Skin epidermis (tissue), 12 donors: Measurements from ENCODE around the gene RNF26.
A peak's percentile ranks its signal among the peaks of the same experiment; 100 is the strongest.

ENCODE experiments used
- H3K27ac ChIP-seq, 21 experiments: fragments of 200-600 bp; sonication (generic) in 11 of 21; one replicate each; pipeline ENCODE4 v1.5.0; 2020; ENCODE audit warnings: mild to moderate bottlenecking in 3 of 21, inconsistent platforms in 2 of 21, moderate library complexity in 2 of 21
- H3K4me3 ChIP-seq, 7 experiments: fragments of 200-600 bp; sonication (generic) in 2 of 7; one replicate each; pipeline ENCODE4 v1.5.0; 2020; ENCODE audit warnings: inconsistent platforms in 2 of 7, mild to moderate bottlenecking in 2 of 7, moderate library complexity in 1 of 7

The RNF26 gene

DNA sequence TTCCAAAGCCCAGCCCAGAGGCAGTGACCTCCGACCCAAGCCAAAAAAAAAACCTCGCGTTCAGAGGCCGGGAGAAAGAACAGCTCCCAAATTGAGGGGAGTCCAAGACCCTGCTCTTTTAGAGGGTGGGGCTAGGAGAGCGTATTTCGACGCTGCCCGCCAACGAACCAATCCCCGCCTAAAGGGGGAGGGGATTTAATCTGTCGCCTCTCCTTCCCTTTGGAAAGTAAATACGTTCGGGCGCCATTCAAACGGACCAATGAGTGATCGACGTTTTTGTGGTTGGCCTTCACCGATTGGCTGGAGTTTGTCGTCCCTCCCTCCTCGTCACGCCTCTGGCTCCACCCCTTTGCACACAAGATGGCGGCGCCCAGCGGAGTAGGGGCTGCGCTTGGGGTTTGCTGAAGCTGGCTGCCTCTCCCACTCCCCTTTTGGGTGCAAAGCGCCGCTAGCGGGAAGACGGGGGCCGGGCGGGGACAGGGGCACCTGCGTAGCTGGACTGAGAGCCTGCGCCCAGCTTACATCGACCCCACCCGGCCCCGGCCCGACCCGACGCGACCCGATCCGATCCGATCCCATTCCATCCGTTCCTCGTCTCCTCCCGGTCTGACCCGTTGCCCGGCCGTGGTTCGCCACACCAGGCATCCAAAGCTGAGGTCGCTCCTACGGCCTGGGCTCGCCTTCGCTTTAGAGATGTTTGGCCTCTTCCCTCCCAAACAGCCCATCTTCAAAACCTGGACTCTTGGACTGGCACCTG lies at the start of gene RNF26:
RNF26 (plus strand) TSS at position 354 of the 757 bp plus-strand sequence. CDS start 596 bp downstream, outside the sequence.
- Histone ChIP-seq H3K4me3 (peak within 1 kb of the TSS; percentile 81 to 99 (median 94)), H3K27ac (peak within 1 kb of the TSS; percentile 3 to 92 (median 85))

DNA sequence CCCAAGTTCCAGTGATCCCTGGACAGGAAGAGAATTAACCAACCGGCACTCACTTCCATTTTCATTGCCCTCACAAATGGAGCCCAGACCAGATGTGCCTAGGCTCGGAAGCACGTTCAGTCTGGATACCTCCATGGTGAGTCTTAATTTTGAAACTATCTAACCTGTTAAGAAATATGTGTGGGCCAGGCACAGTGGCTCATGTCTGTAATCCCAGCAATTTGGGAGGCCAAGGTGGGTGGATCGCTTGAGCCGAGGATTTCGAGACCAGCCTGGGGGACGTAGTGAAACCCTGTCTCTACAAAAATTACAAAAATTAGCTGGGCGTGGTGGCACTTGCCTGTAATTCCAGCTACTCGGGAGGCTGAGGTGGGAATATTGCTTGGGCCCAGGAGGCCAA lies 48.9 kb upstream of the RNF26 start:
- Histone ChIP-seq H3K27ac (no peak overlapping the region), H3K4me3 (no peak overlapping the region)

DNA sequence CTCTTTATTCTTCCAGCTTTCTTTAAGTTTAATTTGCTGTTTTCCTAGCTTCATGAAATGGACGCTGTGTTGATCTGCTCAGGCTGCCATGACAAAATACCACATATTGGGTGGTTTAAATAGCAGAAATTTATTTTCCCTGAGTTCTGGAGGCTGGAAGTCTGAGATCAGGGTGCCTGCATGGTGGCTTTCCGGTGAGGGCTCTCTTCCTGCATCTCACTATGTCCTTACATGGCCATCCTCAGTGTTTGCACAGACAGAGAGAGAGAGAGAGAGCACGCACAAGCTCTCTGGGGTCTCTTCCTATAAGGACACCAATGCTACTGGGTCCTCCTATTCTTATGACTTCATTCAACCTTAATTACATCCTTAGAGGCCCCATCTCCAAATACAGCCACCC lies 46.1 kb upstream of the RNF26 start:
- H3K4me3 ChIP-seq, result no peak overlapping the region
- no peak overlapping the region for H3K27ac ChIP-seq

DNA sequence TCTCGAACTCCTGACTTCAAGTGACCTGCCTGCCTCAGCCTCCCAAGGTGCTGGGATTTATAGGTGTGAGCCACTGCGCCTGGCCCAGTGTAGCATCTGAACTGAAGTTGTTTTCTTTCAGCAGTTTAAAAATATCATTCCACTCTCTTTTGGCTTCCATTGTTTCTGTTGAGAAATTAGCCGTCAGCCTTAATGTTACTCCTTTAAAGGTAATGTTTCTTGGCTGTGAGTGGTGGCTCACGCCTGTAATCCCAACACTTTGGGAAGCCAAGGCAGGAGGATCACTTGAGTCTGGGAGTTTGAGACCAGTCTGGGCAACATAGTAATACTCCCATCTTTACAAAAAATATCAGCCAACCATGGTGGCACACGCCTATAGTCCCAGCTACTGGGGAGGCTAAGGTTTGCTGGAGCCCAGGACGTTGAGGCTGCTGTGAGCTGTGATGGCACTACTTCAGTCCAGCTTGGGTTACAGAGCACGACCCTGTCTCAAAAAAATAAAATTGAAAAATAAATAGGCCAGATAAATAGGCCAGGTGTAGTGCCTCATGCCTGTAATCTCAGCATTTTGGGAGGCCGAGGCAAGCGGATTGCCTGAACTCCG lies 43.3 kb upstream of the RNF26 start:
- Histone ChIP-seq H3K27ac (no peak overlapping the region), H3K4me3 (no peak overlapping the region)

DNA sequence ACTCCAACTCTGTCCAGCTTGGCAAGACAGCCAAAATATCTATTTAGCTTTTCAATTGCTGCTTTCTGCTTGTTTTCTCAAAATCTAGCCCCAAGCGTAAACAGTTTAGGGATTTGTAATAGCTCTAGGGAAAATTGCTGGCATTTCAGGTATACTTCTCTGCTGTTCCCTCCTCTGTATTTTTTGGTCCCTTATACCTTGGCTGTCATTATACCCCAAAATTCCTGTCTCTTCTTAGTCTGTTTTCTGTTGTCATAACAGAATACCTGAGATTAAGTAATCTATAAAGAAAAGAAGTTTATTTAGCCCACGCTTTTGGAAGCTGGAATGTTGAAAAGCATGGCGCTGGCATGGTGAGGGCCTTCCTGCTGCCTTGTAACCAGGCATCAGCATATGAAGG lies 40.9 kb upstream of the RNF26 start:
- H3K27ac ChIP-seq, result no peak overlapping the region
- no peak overlapping the region for H3K4me3 ChIP-seq

DNA sequence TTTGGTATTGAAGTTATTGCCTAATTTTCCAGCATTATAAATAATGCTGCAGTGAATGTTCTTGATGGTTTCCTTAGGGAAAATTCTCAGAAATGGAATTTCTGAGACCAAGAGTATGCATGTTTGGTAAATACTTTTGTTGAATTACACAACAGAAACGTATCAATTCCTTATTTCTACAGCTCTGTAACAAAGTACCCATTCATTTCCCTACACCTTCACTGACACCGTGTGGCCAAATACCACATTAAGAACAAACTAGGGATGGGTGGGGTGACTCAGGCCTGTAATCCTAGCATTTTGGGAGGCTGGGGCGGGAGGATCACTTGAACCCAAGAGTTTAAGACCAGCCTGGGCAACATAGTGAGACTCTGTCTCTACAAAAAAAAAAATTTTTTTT lies 39.1 kb upstream of the RNF26 start:
- no peak overlapping the region for H3K27ac ChIP-seq
- no peak overlapping the region for H3K4me3 ChIP-seq

DNA sequence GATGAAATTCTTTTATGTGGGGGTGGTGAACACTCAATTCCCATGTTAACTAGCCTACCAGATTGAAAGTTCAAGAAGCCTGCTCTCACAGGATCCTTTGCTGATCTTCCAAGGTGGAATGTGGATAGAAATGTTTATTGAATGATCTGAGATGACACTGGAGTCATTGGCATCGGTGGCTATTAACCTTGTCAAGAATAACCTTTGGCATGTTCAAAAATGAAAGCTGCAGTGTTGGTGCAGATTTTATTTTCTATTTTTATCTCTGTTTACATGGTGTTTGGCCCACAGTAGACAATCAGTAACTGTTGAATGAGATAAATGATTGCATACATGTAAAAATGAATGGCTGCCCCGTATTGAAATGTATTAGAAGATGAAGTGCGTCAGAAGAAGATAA lies 36.4 kb upstream of the RNF26 start:
- no peak overlapping the region for H3K4me3 ChIP-seq
- H3K27ac ChIP-seq, result peak overlapping the region in 1 of 21 experiments; percentile 1

DNA sequence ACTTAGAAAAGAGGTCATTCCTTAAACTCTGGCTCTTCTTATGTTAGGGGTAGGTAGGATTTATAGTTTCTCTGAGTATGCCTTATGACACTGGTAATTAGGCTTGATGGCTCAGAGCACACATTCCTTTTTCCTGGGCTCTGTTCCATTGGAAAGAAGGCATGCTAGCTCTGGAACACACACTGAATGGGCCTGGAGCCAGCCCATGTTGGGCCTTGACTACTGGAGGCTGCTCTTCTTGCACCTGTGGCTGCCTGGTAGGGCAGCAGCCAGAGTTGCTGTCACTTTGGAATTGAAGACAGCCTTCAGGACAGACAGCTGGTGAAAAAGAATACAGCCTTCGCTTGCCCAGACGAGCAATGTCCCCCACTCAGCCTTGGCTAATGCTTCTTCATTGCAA lies 35.6 kb upstream of the RNF26 start:
- Histone ChIP-seq H3K4me3 (no peak overlapping the region), H3K27ac (no peak overlapping the region)

DNA sequence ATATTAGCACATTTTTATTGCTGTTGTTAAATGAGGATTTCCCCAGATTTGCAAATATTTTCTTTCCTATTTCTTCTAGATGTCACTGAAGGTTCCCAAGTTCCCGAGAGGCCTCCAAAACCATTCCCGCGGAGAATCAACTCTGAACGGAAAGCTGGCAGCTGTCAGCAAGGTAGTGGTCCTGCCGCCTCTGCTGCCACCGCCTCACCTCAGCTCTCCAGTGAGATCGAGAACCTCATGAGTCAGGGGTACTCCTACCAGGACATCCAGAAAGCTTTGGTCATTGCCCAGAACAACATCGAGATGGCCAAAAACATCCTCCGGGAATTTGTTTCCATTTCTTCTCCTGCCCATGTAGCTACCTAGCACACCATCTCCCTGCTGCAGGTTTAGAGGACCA lies 34.9 kb upstream of the RNF26 start:
- H3K27ac ChIP-seq, result no peak overlapping the region

DNA sequence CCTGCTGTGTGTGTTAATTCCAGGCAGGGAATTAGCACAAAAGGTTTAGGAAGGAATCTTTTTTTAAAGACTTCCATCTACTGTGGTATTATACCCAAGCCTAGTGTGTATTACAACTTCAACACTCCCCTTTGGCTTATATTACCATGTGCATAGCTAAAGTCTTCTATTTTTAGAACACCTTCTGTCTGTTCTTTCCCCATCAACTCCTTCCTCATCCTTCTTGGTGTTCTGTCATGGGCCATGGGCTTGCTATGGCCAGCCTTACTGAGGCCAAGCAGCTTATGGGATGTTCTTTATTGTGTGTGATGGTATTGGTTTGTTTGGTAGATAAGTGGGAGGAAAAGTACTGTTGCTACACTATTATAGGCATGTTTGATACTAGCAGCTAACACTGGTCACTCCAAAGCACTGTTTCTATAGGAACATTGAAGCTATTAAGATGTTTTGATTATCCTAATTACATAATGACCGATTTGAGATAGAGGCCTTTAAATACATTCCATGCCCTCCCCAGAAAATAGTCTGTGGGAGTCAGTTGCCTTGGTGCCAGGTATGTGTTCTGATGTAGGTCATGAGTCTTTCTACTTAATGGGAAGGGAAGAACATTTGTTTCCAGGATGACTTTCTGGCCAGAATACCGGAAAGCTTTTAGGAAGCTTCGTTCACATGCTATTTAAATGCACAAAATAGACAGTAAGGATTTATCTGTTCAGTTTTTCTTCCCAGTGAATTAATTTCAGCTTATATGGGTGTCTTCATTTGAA lies 33.9 kb upstream of the RNF26 start:
- H3K27ac ChIP-seq, result no peak overlapping the region
- H3K4me3 ChIP-seq, result no peak overlapping the region

More for the DNA sequence above, 34.9 kb upstream of the RNF26 start:
- no peak overlapping the region for H3K4me3 ChIP-seq

DNA sequence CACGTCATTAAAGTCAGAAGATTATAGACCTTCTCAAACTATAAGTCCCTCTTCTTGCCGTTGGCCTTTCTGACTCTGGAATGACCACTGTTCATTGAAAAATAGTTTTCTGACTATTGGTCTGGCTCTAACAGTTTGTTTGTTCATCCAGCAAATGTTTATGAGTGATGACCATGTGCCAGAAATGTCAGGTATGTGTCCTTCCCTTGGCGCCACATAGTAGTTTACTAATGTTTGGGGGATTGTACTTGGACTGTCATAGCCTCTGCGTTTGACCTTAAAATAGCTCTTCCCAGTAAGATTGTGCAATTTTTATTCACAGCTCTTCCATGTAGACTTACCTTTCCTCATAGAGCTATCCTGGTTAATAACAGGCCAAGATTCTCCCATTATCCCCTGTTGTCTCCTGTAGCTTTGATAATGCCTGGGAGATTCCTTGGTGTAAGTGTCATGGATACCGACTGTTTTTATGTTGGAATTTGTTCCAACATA lies 31.1 kb upstream of the RNF26 start:
- H3K4me3 ChIP-seq, result no peak overlapping the region
- H3K27ac ChIP-seq, result no peak overlapping the region

DNA sequence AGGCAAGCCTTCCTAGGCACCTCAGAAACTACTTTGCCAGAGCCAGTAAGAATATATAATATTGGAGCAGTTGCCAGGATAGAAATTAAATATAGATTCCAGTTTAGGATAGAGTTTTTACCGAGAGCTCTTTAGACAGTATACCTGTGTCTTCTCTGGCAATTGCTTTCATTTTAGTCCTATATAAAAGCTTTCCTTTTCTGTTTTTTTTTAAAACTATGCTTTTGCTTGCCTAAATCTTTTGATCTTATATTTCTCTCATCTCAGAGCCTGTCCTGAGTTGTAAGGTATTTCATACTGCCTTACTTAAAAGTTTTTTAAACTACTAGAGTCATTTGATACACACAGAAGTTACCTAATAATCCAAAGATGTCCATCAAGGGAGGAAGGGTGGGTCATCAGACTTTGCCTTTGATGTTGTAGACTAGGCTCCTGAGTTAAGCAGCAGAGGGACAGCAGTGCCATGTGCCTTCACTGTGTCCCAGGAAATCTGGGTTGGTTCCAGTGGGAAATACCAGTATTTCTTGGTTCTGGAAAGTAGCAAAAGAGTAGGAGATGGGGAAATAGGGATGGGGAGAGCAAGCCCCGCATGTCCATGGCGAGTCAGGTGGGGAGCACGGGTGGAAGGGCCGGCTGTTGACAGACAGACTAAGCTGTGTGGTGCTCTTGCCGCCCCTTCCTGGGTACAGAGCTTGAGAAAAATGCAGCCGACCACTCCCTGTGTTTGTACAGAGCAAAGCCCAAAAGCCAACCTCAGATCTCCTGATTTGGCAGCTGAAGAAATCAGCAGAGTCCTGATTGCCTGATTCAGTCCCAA lies 28.6 kb upstream of the RNF26 start:
- no peak overlapping the region for H3K4me3 ChIP-seq
- H3K27ac ChIP-seq, result peak overlapping the region in 3 of 21 experiments; percentile 20 to 47 (median 34)

DNA sequence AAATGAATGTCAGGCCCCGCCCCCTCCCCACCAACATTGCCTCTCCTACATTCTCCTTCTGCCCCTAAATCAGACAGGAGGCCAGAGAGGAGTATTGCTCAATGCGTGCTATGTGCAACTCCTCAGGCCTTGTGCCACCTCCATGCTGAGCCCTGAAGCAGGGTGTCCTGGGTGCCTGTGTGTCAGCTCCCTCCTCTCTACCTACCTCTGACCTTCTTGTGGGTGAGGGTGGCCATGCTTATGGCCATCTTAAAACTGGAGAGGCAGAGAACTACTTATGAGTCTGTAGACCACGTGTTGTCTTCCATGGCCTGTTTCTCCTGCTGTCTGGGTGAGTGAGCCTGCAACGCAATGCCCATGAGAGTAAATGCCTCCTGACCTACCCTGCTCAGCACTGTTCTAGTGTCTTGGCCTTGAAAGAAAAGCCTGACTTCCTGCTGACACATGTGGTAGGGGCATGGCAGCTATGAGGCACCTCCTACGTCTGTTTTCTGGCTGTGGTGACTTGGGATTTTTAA lies 27.9 kb upstream of the RNF26 start:
- Histone ChIP-seq H3K27ac (peak overlapping the region in 3 of 21 experiments; percentile 20 to 47 (median 34)), H3K4me3 (no peak overlapping the region)

DNA sequence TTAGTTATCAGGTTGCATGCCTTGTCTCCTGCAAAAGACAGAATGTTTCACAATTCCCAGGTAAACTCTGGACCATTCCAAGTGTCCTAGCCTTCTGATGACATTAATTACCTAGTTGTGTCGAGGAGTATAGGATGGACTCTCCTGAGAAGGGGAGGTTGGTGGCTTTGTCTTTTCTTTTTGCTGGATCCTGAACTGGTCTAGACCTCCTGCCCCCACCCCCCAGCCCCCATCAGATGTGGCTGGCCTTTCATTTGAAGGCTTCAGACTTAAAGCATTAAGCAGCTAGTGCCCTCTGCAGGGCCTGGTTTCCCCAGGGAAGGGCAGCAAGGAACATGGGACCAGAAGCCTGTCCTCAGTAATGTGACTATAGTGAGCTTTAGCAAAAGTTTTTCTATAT lies 27.1 kb upstream of the RNF26 start:
- Histone ChIP-seq H3K4me3 (no peak overlapping the region), H3K27ac (peak overlapping the region in 4 of 21 experiments; percentile 12 to 39 (median 16))

DNA sequence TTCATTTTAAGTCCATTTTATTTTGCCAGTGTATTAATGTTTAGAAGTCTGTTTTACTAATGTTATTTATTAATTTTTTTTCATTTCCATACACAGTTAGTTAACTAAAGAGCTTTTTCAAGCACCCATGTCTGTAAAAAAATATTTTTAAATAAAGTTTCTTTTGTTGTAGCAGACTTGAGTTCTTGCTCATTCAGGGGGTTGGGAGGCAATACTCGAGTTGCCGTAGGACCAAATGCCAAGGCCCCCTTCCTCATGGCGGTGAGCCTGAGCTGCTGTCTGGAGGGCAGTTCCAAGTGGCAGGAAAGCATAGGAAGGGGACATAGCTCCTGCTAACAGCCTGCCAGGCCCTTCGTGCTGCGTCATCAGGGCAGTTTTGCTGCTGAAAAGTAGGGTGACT lies 26.4 kb upstream of the RNF26 start:
- Histone ChIP-seq H3K27ac (no peak overlapping the region), H3K4me3 (no peak overlapping the region)

DNA sequence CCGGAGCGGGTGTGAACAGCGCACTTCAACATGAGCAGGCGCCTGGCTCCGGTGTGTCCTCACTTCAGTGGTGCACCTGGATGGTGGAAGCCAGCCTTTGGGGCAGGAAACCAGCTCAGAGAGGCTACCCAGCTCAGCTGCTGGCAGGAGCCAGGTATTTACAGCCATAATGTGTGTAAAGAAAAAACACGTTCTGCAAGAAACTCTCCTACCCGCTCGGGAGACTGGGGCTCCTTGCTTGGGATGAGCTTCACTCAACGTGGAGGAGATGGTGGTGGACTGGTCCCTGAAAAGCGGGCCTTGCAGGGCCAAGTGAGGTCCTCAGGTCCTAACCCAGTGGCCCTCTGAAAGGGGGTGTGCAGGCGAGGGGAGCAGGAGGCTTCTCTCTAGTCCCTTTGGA lies 24.9 kb upstream of the RNF26 start:
- no peak overlapping the region for H3K27ac ChIP-seq
- no peak overlapping the region for H3K4me3 ChIP-seq

DNA sequence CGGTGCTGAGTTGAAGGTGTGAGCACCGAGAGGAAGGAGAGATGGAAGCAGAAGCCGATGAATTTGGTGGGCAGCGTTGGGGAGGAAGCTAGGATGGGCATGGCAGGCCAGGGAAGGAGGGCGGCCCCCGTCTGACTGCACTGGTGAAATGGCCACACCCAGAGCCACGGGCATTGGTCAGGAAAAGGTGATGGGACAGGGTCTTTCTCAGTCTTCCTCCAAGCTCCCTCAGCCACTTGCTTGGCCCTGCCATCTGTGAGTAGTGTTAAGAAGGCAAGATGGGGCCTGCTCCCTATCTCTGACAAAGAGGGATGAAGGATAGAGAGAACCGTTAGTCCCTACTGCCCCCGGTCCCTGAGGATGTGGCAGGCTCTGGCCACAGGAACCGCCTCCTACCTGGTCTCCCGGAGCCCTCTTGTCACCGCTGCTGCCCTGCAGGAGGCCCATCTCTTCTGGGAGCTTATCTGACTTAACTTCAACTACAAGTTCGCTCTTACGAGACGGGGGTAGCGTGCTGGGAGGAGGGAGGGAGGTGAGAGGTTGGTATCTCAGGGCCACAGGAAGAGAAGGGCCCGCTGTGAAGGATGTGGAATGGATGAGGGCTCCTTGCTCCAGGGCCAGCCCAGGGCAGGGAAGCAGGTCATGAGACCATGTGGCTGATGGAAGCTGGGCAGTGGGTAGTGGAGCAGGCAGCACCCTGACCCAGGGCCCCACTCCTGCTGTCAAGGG lies 24.2 kb upstream of the RNF26 start:
- H3K27ac ChIP-seq, result no peak overlapping the region
- no peak overlapping the region for H3K4me3 ChIP-seq

DNA sequence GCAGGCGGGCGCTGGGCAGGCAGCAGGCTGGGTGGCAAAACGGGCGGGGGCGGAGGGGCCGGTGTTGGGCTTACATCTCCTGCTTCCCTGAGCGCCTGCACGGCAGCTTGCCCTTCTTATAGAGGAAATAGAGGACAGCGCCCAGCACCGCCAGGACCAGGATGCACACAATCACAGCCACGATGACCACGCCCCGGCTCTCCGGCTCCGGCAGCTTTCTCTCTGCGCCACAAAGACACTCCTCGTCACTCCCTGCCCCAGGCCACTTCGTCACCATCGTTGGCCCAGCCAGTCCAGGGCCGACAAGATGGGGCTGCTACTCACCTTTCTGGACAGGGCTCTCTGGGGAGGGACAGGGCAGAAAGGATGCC lies 23.7 kb upstream of the RNF26 start:
- H3K4me3 ChIP-seq, result no peak overlapping the region
- no peak overlapping the region for H3K27ac ChIP-seq

DNA sequence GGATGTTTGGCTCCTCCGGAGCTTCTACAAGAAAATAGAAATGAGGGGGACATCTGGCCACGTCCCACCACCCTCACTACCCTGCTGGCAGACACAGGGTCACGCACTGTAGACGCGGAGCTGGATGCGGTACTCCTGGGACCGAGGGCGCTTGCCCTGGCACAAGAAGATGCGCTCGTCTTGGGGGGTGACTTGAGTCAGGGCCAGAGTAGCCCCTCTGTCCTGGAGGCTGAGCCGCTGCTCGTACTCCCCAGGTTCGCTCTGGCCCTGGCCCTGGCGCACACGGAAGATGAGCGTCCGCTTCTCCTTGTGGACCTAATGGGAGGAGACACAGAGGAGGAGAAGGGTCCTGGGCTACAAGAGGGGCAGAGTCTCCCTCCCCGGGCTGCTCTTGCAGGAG lies 19.6 kb upstream of the RNF26 start:
- peak overlapping the region in 4 of 7 experiments; percentile 44 to 50 (median 46) for H3K4me3 ChIP-seq

More for the DNA sequence above, 19.6 kb upstream of the RNF26 start:
- peak overlapping the region in 5 of 21 experiments; percentile 46 to 86 (median 78) for H3K27ac ChIP-seq
